Gastroesophageal sphincter (tissue), 4 donors: ENCODE data around the gene EIF4E3. TPM values are rescaled to one million over a fixed set of nuclear protein-coding genes. Genes with fewer than 3 reads are reported as not detected.
A peak's percentile ranks its signal among the peaks of the same experiment; 100 is the strongest.

Experiments used
- ATAC-seq: fragments of 150-250 bp; one replicate; pipeline ENCODE4 v1.9.1; 2016; ENCODE audit warnings: mild to moderate bottlenecking, moderate library complexity
- H3K27ac ChIP-seq, 4 donors: fragments of 200-600 bp; sonication (generic) in 3 of 4; 1 replicate in 3 of 4; 2 replicates in 1 of 4; pipeline ENCODE4 v1.5.1; 2016 to 2019
- H3K27me3 ChIP-seq: fragments of 200-600 bp; sonication (generic); one replicate; pipeline ENCODE4 v1.5.1; 2019
- H3K36me3 ChIP-seq, 2 donors: fragments of 200-600 bp; sonication (generic); one replicate each; pipeline ENCODE4 v1.5.1; 2019; ENCODE audit warnings: control low read depth in 1 of 2
- H3K4me1 ChIP-seq, 3 donors: fragments of 200-600 bp; sonication (generic); 1 replicate in 2 of 3; 2 replicates in 1 of 3; pipeline ENCODE4 v1.5.1; 2016 to 2019; ENCODE audit warnings: control low read depth in 2 of 3
- H3K4me3 ChIP-seq, 2 donors: fragments of 200-600 bp; sonication (generic); one replicate each; pipeline ENCODE4 v1.5.1; 2019; ENCODE audit warnings: mild to moderate bottlenecking in 1 of 2, moderate library complexity in 1 of 2
- H3K9me3 ChIP-seq, 3 donors: fragments of 200-600 bp; sonication (generic); one replicate each; pipeline ENCODE4 v1.5.1; 2017 to 2019; ENCODE audit warnings: control low read depth in 2 of 3
- EP300 ChIP-seq: sonication (generic); formaldehyde crosslinking; IDR thresholded peaks from one replicate; pipeline ENCODE4 v1.6.1; 2017; ENCODE audit warnings: antibody characterized with exemption, mild to moderate bottlenecking
- POLR2A ChIP-seq, 2 donors: fragments of 450-650 bp; IDR thresholded peaks; one replicate each; pipeline ENCODE4 v1.6.1; 2017; ENCODE audit warnings: antibody characterized with exemption in 2 of 2, mild to moderate bottlenecking in 2 of 2, moderate library complexity in 1 of 2
- POLR2AphosphoS5 ChIP-seq: sonication (generic); formaldehyde crosslinking; IDR thresholded peaks from one replicate; pipeline ENCODE4 v1.6.1; 2017; ENCODE audit warnings: antibody characterized with exemption
- WGBS, 2 donors: methylation state at CpG; one replicate each; pipeline ENCODE4 v1.1.5; 2018; ENCODE audit warnings: low coverage in 1 of 2; 5-methylcytosine and 5-hydroxymethylcytosine counted together
- total RNA-seq, 4 donors: library from RNA; depleted of rRNA; stranded (reverse); fragments of >200 nt; gene quantifications; one replicate each; pipeline ENCODE4 v1.1.0, GENCODE V29; 2016
- TF ChIP-seq, protein P1 (sequence below), 4 experiments: fragments of 200-600 bp in 2 of 4; fragments of 450-650 bp in 2 of 4; sonication (generic) in 1 of 4; IDR thresholded peaks; one replicate each; pipeline ENCODE4 v1.5.1; 2017 to 2019; ENCODE audit warnings: antibody characterized with exemption in 4 of 4, mild to moderate bottlenecking in 2 of 4, moderate library complexity in 2 of 4

The EIF4E3 gene
- total RNA-seq, 4 donors from 2014 or later, result 28.8 to 55.8 (median 41.6) TPM

DNA sequence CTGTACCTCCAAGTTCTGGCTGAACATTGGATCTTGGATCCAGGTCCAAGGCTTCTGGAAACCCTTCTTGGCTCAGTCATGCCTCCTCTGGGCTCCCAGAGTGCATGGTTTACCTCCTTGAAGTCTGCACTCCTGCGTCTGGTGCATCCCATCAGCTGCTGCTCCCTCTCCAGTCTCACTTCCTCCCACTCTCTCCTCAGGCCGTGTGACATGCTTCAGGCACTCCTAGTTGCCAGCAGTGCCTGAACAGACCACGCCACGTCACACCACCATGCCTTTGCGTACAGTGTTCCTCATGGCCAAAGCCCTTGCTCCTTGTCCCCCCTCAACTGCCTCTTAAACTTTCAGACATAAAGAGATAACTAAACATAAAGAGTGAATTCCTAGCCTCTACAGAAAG is 34.2 kb upstream of the EIF4E3 start:
- Histone ChIP-seq H3K27ac (no peak overlapping the region), H3K4me1 (peaks cover 0 to 13% (median 0%) of the 10 kb centered on the region in 3 donors), H3K36me3 (no peaks in the 10 kb centered on the region), H3K4me3 (no peak overlapping the region), H3K9me3 (no peaks in the 10 kb centered on the region), H3K27me3 (peaks cover 31% of the 10 kb centered on the region)
- WGBS, 2 donors, result 69 to 89% methylated on average over 5 of the region's 5 CpGs
- TF ChIP-seq EP300 (no peak), POLR2AphosphoS5 (no peak), POLR2A (IDR thresholded peaks at IDR 0.05) (no peak)
- TF ChIP-seq, protein P1, sequence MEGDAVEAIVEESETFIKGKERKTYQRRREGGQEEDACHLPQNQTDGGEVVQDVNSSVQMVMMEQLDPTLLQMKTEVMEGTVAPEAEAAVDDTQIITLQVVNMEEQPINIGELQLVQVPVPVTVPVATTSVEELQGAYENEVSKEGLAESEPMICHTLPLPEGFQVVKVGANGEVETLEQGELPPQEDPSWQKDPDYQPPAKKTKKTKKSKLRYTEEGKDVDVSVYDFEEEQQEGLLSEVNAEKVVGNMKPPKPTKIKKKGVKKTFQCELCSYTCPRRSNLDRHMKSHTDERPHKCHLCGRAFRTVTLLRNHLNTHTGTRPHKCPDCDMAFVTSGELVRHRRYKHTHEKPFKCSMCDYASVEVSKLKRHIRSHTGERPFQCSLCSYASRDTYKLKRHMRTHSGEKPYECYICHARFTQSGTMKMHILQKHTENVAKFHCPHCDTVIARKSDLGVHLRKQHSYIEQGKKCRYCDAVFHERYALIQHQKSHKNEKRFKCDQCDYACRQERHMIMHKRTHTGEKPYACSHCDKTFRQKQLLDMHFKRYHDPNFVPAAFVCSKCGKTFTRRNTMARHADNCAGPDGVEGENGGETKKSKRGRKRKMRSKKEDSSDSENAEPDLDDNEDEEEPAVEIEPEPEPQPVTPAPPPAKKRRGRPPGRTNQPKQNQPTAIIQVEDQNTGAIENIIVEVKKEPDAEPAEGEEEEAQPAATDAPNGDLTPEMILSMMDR (IDR thresholded peaks at IDR 0.05), result no peak
- no peak for ATAC-seq

DNA sequence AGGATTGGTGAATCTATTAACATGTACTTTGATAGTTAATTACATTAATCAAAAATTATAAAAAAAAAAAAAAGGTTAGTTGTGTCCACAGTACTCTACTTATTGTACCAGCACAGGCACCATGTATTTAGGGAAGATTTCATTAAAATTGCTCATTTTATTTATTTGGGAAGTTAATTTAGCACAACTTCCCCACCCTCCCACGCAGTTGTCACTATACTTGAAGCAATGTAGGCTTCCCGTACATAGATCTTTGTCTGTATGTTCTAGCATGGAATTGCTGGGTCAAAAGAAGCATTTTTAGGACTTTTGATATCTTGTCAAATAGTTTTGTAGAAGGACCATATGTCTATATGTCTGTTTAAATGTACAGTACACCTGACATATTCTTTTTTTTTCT is 32.9 kb upstream of the EIF4E3 start:
- no peaks in the 10 kb centered on the region for H3K9me3 ChIP-seq
- ATAC-seq, result no peak
- peaks cover 0 to 22% (median 0%) of the 10 kb centered on the region in 3 donors for H3K4me1 ChIP-seq
- H3K36me3 ChIP-seq, result no peaks in the 10 kb centered on the region
- no peak overlapping the region for H3K4me3 ChIP-seq
- TF ChIP-seq EP300 (no peak), POLR2A (IDR thresholded peaks at IDR 0.05) (no peak), POLR2AphosphoS5 (no peak)
- TF ChIP-seq, protein P1 (IDR thresholded peaks at IDR 0.05), result no peak
- peaks cover 38% of the 10 kb centered on the region for H3K27me3 ChIP-seq
- H3K27ac ChIP-seq, result no peak overlapping the region
- 94% methylated on average over 2 of the region's 2 CpGs for WGBS, 2 donors

DNA sequence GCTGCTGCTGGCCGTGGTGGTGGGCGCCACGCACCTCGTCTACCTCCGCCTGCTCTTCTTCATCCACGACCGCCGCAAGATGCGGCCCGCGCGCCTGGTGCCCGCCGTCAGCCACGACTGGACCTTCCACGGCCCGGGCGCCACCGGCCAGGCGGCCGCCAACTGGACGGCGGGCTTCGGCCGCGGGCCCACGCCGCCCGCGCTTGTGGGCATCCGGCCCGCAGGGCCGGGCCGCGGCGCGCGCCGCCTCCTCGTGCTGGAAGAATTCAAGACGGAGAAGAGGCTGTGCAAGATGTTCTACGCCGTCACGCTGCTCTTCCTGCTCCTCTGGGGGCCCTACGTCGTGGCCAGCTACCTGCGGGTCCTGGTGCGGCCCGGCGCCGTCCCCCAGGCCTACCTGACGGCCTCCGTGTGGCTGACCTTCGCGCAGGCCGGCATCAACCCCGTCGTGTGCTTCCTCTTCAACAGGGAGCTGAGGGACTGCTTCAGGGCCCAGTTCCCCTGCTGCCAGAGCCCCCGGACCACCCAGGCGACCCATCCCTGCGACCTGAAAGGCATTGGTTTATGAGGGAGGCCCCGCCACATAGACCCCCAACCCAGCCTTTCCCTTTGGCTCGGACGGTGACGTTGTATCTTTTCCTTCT is 29.5 kb upstream of the EIF4E3 start:
- ATAC-seq, result peak; percentile 17
- Histone ChIP-seq H3K4me1 (peaks cover 0 to 27% (median 0%) of the 10 kb centered on the region in 3 donors), H3K36me3 (no peaks in the 10 kb centered on the region), H3K9me3 (no peaks in the 10 kb centered on the region), H3K27me3 (peaks cover 26% of the 10 kb centered on the region), H3K27ac (peak overlapping the region in 1 of 4 donors; percentile 44), H3K4me3 (peak overlapping the region; percentile 30 to 65)
- TF ChIP-seq POLR2A (IDR thresholded peaks at IDR 0.05) (no peak), POLR2AphosphoS5 (no peak), EP300 (no peak)
- TF ChIP-seq, protein P1 (IDR thresholded peaks at IDR 0.05), result no peak
- 61% methylated on average over 3 of the region's 65 CpGs; no CpG with 5 or more reads in 1 of the 2 donors for WGBS, 2 donors

DNA sequence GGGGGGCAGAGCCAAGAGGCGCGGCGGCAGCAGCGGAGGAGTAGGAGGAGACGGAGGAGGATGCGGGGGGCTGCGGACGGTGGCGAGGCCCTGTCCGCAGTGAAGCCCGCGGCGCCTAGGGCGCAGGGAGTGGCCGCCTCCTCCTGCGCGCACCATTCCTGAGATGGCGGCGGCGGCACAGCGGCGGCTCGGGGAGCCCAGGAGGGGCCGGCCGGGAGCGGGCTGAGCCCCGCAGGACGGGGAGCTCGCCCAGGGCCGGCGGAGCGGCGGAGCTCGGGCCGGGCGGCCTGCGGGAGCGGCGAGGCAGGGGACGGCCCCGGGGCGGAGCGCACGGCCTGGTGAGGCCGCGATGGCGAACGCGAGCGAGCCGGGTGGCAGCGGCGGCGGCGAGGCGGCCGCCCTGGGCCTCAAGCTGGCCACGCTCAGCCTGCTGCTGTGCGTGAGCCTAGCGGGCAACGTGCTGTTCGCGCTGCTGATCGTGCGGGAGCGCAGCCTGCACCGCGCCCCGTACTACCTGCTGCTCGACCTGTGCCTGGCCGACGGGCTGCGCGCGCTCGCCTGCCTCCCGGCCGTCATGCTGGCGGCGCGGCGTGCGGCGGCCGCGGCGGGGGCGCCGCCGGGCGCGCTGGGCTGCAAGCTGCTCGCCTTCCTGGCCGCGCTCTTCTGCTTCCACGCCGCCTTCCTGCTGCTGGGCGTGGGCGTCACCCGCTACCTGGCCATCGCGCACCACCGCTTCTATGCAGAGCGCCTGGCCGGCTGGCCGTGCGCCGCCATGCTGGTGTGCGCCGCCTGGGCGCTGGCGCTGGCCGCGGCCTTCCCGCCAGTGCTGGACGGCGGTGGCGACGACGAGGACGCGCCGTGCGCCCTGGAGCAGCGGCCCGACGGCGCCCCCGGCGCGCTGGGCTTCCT is 28.8 kb upstream of the EIF4E3 start, which contains the start of gene GPR27:
Gene GPR27 (plus strand): TSS at position 155 of the 909 bp plus-strand sequence. CDS start 195 bp downstream, at position 350.
- peaks cover 0 to 27% (median 0%) of the 10 kb centered on the region in 3 donors for H3K4me1 ChIP-seq
- ATAC-seq, result peak; percentile 40
- 0% methylated on average over 3 of the region's 131 CpGs; no CpG with 5 or more reads in 1 of the 2 donors for WGBS, 2 donors

More for the DNA sequence above, 28.8 kb upstream of the EIF4E3 start, which contains the start of gene GPR27:
- no peak for TF ChIP-seq POLR2A (IDR thresholded peaks at IDR 0.05)
- TF ChIP-seq EP300, result no peak
- no peak for TF ChIP-seq POLR2AphosphoS5
- TF ChIP-seq, protein P1 (IDR thresholded peaks at IDR 0.05), result no peak
- Histone ChIP-seq H3K27me3 (peaks cover 26% of the 10 kb centered on the region), H3K36me3 (no peaks in the 10 kb centered on the region), H3K9me3 (no peaks in the 10 kb centered on the region), H3K27ac (peak within 1 kb of the TSS in 3 of 4 donors; percentile 43 to 47 (median 44)), H3K4me3 (peak within 1 kb of the TSS; percentile 31 to 65)
